Measurements from ENCODE around the gene TTN. TPM values are rescaled to one million over a fixed set of nuclear protein-coding genes. Genes with fewer than 3 reads are reported as not detected.

Gene TTN
- total and polyA plus RNA-seq, 5 donors from 2014 or later: 2.0 to 153 (median 3.1) TPM

DNA sequence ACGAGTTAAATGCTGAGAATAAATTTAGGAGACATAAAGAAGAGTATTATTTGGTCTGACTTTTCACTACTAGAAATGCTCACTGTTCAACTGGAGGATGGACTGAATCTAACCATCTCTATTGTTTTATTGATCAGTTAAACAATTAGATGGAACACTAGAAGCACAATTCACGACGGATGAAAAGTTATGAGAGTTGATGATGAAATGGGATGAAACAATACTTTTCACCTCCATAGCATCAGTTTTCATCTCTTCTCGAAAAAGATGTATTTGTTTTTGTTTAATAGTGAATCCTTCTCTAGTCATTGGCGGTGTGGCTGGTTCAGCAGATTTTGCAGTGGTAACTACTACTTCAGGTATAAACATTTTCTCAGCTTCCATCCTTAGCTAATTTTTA lies 19.3 kb downstream of the TTN start:
- H3K4me1 Mint-ChIP-seq: peaks cover 0 to 3% (median 0%) of the 10 kb centered on the region in 4 donors
- no peak for DNase-seq
- Histone ChIP-seq H3K36me3 (ENCODE audit: control insufficient read depth, insufficient read depth, low read length) (peaks cover 58% of the 10 kb centered on the region), H3K27me3 (ENCODE audit: control insufficient read depth, insufficient read depth, low read length) (no peaks in the 10 kb centered on the region), H3K4me3 (ENCODE audit: low read depth, low read length) (no peak overlapping the region), H3K27ac (ENCODE audit: insufficient read depth, low read length, poor library complexity, severe bottlenecking) (no peak overlapping the region), H3K4me1 (ENCODE audit: control insufficient read depth, insufficient read depth, low read length, poor library complexity, severe bottlenecking) (no peaks in the 10 kb centered on the region), H3K9me3 (ENCODE audit: control insufficient read depth in 2 of 2, low read length in 2 of 2) (no peaks in the 10 kb centered on the region)
- no peak for ATAC-seq (ENCODE audit: low read depth in 2 of 2)
- no peak overlapping the region for H3K27ac Mint-ChIP-seq
- peaks cover 58% of the 10 kb centered on the region for H3K36me3 Mint-ChIP-seq
- H3K27me3 Mint-ChIP-seq: no peaks in the 10 kb centered on the region
- no peaks in the 10 kb centered on the region for H3K9me3 Mint-ChIP-seq
- no peak overlapping the region for H3K4me3 Mint-ChIP-seq

DNA sequence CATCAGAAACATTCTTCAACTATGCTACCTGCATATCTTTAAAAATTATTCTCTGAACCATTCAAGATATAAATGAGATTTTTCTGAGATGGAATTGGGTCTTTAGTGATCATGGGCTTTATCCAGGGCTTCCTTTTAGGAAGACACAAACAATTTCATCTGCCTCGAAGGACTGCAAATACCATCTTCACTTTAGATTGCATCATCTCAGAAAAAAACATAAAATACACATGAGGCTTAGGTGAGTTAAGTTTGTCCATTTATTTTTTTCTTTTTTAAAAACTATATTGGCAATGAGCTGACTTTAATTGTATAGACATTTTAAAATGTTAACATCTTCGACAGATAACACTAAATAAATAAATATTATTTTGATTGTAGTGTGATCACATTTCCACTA lies 20.1 kb downstream of the TTN start:
- Mint-ChIP-seq H3K4me3 (no peak overlapping the region), H3K4me1 (peaks cover 0 to 3% (median 0%) of the 10 kb centered on the region in 4 donors), H3K27me3 (no peaks in the 10 kb centered on the region), H3K9me3 (no peaks in the 10 kb centered on the region), H3K36me3 (peaks cover 58% of the 10 kb centered on the region), H3K27ac (no peak overlapping the region)
- Histone ChIP-seq H3K27me3 (ENCODE audit: control insufficient read depth, insufficient read depth, low read length) (no peaks in the 10 kb centered on the region), H3K4me3 (ENCODE audit: low read depth, low read length) (no peak overlapping the region), H3K27ac (ENCODE audit: insufficient read depth, low read length, poor library complexity, severe bottlenecking) (no peak overlapping the region), H3K36me3 (ENCODE audit: control insufficient read depth, insufficient read depth, low read length) (peaks cover 59% of the 10 kb centered on the region), H3K9me3 (ENCODE audit: control insufficient read depth in 2 of 2, low read length in 2 of 2) (no peaks in the 10 kb centered on the region), H3K4me1 (ENCODE audit: control insufficient read depth, insufficient read depth, low read length, poor library complexity, severe bottlenecking) (no peaks in the 10 kb centered on the region)
- ATAC-seq (ENCODE audit: low read depth in 2 of 2) (no peak), DNase-seq (no peak)

DNA sequence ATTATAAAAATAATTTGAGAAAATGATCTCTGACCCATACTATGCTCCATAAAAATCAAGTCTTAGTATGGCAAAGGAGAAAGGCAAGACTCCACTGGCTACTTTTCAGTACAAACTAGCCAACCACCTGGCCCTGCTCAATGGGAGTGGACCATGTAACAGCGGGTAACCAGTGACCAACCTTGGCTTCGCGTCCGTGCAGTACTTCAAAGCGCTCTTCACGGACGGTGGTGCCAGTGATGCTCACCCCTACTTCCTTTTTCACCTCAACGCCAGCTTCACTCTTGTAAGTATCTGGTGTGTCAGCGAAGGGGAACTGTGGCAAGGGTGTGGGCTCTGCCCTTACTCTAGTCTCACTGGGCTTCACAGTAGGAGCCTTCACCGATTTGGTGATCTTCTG lies 23.3 kb downstream of the TTN start:
- H3K27me3 Mint-ChIP-seq: no peaks in the 10 kb centered on the region
- peaks cover 57% of the 10 kb centered on the region for H3K36me3 Mint-ChIP-seq
- no peak for ATAC-seq (ENCODE audit: low read depth in 2 of 2)

DNA sequence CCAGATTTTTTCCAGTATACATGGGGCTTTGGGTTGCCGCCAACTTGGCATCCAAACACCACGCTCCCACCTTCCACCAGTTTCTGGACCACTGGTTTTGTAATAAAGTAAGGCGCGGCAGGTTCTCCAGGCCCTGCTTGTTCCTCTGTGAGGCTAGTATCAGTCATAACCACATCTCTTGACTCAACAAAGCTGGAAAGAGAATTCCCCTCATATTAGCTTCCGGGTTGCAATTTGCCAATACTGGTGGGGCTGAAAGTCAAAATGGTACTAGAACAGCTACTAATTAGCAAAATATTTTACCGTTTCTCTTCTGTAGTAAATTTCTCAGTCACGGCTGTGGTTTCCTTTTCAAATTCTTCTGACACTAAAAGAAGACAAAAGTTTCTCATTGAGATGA lies 25.0 kb downstream of the TTN start:
- Mint-ChIP-seq H3K27ac (no peak overlapping the region), H3K27me3 (no peaks in the 10 kb centered on the region), H3K36me3 (peaks cover 63% of the 10 kb centered on the region), H3K9me3 (no peaks in the 10 kb centered on the region), H3K4me3 (no peak overlapping the region), H3K4me1 (no peaks in the 10 kb centered on the region)
- Histone ChIP-seq H3K4me3 (ENCODE audit: low read depth, low read length) (no peak overlapping the region), H3K27ac (ENCODE audit: insufficient read depth, low read length, poor library complexity, severe bottlenecking) (no peak overlapping the region), H3K27me3 (ENCODE audit: control insufficient read depth, insufficient read depth, low read length) (no peaks in the 10 kb centered on the region), H3K9me3 (ENCODE audit: control insufficient read depth in 2 of 2, low read length in 2 of 2) (no peaks in the 10 kb centered on the region), H3K36me3 (ENCODE audit: control insufficient read depth, insufficient read depth, low read length) (peaks cover 83% of the 10 kb centered on the region), H3K4me1 (ENCODE audit: control insufficient read depth, insufficient read depth, low read length, poor library complexity, severe bottlenecking) (no peaks in the 10 kb centered on the region)
- no peak for ATAC-seq (ENCODE audit: low read depth in 2 of 2)
- DNase-seq: no peak

More for the DNA sequence above, 23.3 kb downstream of the TTN start:
- Mint-ChIP-seq H3K9me3 (no peaks in the 10 kb centered on the region), H3K4me3 (no peak overlapping the region), H3K4me1 (no peaks in the 10 kb centered on the region), H3K27ac (no peak overlapping the region)
- no peak overlapping the region for H3K27ac ChIP-seq (ENCODE audit: insufficient read depth, low read length, poor library complexity, severe bottlenecking)
- no peaks in the 10 kb centered on the region for H3K9me3 ChIP-seq (ENCODE audit: control insufficient read depth in 2 of 2, low read length in 2 of 2)
- no peaks in the 10 kb centered on the region for H3K4me1 ChIP-seq (ENCODE audit: control insufficient read depth, insufficient read depth, low read length, poor library complexity, severe bottlenecking)
- no peaks in the 10 kb centered on the region for H3K27me3 ChIP-seq (ENCODE audit: control insufficient read depth, insufficient read depth, low read length)
- DNase-seq: no peak
- H3K4me3 ChIP-seq (ENCODE audit: low read depth, low read length): no peak overlapping the region
- H3K36me3 ChIP-seq (ENCODE audit: control insufficient read depth, insufficient read depth, low read length): peaks cover 67% of the 10 kb centered on the region

DNA sequence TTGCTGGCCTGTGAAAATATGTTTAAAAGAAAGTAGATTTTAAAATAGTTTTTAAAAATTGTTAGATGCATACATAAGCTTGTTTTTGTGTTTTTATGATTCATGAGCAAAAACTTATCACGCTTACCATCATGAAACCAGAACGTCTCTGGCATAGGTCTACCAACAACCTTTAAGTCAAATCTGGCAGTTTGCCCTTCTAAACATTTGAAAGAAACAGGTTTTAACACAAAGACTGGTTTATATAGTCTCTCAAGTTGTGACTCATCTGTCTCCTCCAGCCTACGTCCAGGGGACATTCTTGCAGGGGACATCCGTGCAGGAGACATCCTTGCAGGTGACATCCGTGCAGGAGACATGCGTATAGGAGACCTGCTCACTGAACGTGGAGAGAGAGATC lies 29.6 kb downstream of the TTN start:
- no peak overlapping the region for H3K4me3 Mint-ChIP-seq
- H3K27ac Mint-ChIP-seq: no peak overlapping the region
- peaks cover 82% of the 10 kb centered on the region for H3K36me3 Mint-ChIP-seq

DNA sequence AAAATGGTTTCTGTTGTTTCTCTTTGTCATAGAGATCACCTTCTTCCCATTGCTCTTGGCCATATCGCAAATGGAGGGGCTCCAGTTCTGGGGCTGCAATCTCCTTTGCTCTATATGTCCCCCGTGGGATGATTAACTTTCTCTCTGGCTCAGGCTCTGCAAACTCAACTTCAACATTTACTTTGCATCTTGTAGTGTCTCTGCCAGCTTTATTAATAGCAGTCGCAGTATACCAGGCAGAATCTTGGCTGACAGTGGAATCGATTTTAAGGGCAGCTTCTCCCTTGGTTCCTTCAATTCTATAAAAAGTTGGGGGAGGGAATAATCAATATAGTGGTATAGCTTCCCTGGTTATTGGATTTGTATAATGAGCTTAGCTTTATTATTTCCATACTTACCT lies 30.5 kb downstream of the TTN start:
- DNase-seq (no peak), ATAC-seq (ENCODE audit: low read depth in 2 of 2) (no peak)
- Histone ChIP-seq H3K4me3 (ENCODE audit: low read depth, low read length) (no peak overlapping the region), H3K36me3 (ENCODE audit: control insufficient read depth, insufficient read depth, low read length) (peaks cover 94% of the 10 kb centered on the region), H3K9me3 (ENCODE audit: control insufficient read depth in 2 of 2, low read length in 2 of 2) (no peaks in the 10 kb centered on the region), H3K27me3 (ENCODE audit: control insufficient read depth, insufficient read depth, low read length) (no peaks in the 10 kb centered on the region), H3K4me1 (ENCODE audit: control insufficient read depth, insufficient read depth, low read length, poor library complexity, severe bottlenecking) (no peaks in the 10 kb centered on the region), H3K27ac (ENCODE audit: insufficient read depth, low read length, poor library complexity, severe bottlenecking) (no peak overlapping the region)
- Mint-ChIP-seq H3K27ac (no peak overlapping the region), H3K4me3 (no peak overlapping the region), H3K27me3 (no peaks in the 10 kb centered on the region), H3K9me3 (peaks cover 0 to 4% (median 0%) of the 10 kb centered on the region in 7 donors), H3K36me3 (peaks cover 78% of the 10 kb centered on the region), H3K4me1 (no peaks in the 10 kb centered on the region)

More for the DNA sequence above, 29.6 kb downstream of the TTN start:
- ATAC-seq (ENCODE audit: low read depth in 2 of 2) (no peak), DNase-seq (no peak)
- Histone ChIP-seq H3K4me3 (ENCODE audit: low read depth, low read length) (no peak overlapping the region), H3K4me1 (ENCODE audit: control insufficient read depth, insufficient read depth, low read length, poor library complexity, severe bottlenecking) (no peaks in the 10 kb centered on the region), H3K36me3 (ENCODE audit: control insufficient read depth, insufficient read depth, low read length) (peaks cover 94% of the 10 kb centered on the region), H3K27ac (ENCODE audit: insufficient read depth, low read length, poor library complexity, severe bottlenecking) (no peak overlapping the region), H3K9me3 (ENCODE audit: control insufficient read depth in 2 of 2, low read length in 2 of 2) (no peaks in the 10 kb centered on the region), H3K27me3 (ENCODE audit: control insufficient read depth, insufficient read depth, low read length) (no peaks in the 10 kb centered on the region)
- Mint-ChIP-seq H3K27me3 (no peaks in the 10 kb centered on the region), H3K9me3 (peaks cover 0 to 4% (median 0%) of the 10 kb centered on the region in 7 donors), H3K4me1 (no peaks in the 10 kb centered on the region)

DNA sequence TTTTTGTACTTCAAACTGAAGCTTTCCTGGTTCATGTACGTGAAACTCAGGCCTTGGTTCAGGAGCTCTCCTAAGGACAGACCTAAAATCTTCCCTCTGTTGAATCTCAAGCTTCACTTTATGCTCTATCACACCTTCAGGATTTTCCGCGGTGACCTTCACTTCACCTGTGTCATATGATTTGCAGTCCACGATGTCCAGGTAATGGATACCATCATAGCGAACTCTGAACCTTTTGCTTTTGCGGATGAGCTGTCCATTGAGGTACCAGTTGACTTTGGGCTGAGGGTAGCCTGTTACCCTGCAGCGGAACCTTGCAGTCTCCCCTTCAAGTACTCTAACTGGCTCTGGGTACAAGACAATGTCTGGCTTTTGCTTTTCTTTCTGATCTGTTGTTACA lies 31.2 kb downstream of the TTN start:
- no peak overlapping the region for H3K4me3 ChIP-seq (ENCODE audit: low read depth, low read length)
- peaks cover 0 to 4% (median 0%) of the 10 kb centered on the region in 7 donors for H3K9me3 Mint-ChIP-seq
- H3K36me3 Mint-ChIP-seq: peaks cover 80% of the 10 kb centered on the region
- no peaks in the 10 kb centered on the region for H3K27me3 Mint-ChIP-seq
- H3K27ac Mint-ChIP-seq: no peak overlapping the region
- no peak overlapping the region for H3K27ac ChIP-seq (ENCODE audit: insufficient read depth, low read length, poor library complexity, severe bottlenecking)
- no peak overlapping the region for H3K4me3 Mint-ChIP-seq
- no peak for DNase-seq
- H3K4me1 ChIP-seq (ENCODE audit: control insufficient read depth, insufficient read depth, low read length, poor library complexity, severe bottlenecking): no peaks in the 10 kb centered on the region
- no peaks in the 10 kb centered on the region for H3K9me3 ChIP-seq (ENCODE audit: control insufficient read depth in 2 of 2, low read length in 2 of 2)
- no peaks in the 10 kb centered on the region for H3K27me3 ChIP-seq (ENCODE audit: control insufficient read depth, insufficient read depth, low read length)
- H3K4me1 Mint-ChIP-seq: no peaks in the 10 kb centered on the region
- peaks cover 93% of the 10 kb centered on the region for H3K36me3 ChIP-seq (ENCODE audit: control insufficient read depth, insufficient read depth, low read length)
- no peak for ATAC-seq (ENCODE audit: low read depth in 2 of 2)

DNA sequence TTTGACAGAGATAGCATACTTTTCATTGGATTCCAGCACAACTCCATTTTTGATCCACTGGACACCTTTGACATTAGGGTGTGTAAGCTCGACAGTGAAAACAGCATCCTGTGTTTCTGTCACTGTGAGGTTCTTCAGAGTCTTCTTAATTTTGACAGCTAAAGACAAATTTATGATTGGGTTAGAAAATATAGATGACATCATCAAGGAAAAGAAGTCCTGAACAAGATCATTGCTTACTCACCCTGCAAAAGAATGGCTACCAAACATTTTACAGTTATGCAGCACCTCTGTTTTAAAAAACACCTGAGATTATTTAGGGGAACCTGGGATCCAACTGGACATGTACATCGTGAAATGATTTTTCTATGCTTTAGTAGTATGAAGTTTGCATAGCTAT lies 36.7 kb downstream of the TTN start:
- no peak for DNase-seq
- Histone ChIP-seq H3K4me1 (ENCODE audit: control insufficient read depth, insufficient read depth, low read length, poor library complexity, severe bottlenecking) (no peaks in the 10 kb centered on the region), H3K27me3 (ENCODE audit: control insufficient read depth, insufficient read depth, low read length) (no peaks in the 10 kb centered on the region), H3K36me3 (ENCODE audit: control insufficient read depth, insufficient read depth, low read length) (peaks cover 94% of the 10 kb centered on the region), H3K4me3 (ENCODE audit: low read depth, low read length) (no peak overlapping the region), H3K9me3 (ENCODE audit: control insufficient read depth in 2 of 2, low read length in 2 of 2) (no peaks in the 10 kb centered on the region), H3K27ac (ENCODE audit: insufficient read depth, low read length, poor library complexity, severe bottlenecking) (no peak overlapping the region)
- no peak overlapping the region for H3K4me3 Mint-ChIP-seq
- H3K27me3 Mint-ChIP-seq: no peaks in the 10 kb centered on the region
- peaks cover 0 to 1% (median 0%) of the 10 kb centered on the region in 7 donors for H3K9me3 Mint-ChIP-seq
- ATAC-seq (ENCODE audit: low read depth in 2 of 2): no peak
- peaks cover 69% of the 10 kb centered on the region for H3K36me3 Mint-ChIP-seq
- H3K4me1 Mint-ChIP-seq: no peaks in the 10 kb centered on the region
- no peak overlapping the region for H3K27ac Mint-ChIP-seq

Measured in CD4-positive, CD25-positive, alpha-beta regulatory T cell (primary cell).